HepG2 (cell line): Measurements from ENCODE around the gene SEPHS2. TPM values are rescaled to one million over a fixed set of nuclear protein-coding genes. Genes with fewer than 3 reads are reported as not detected.

Experiments
- ATAC-seq: fragments of 200-7000 bp; cut with Tn5 transposase; 3 replicates; pipeline ENCODE4 v1.9.1; 2020; ENCODE audit warnings: mild to moderate bottlenecking, moderate library complexity
- BruUV-seq: library from RNA; stranded (reverse); fragments of 400-500 nt; replicated peaks from 2 replicates; lab custom pipeline; 2021; lab: Mats Ljungman, UMichigan
- CTCF ChIA-PET: fragments of 300-600 bp; formaldehyde crosslinking; extraction: SDS; loops from one replicate; lab custom pipeline; 2021; ENCODE audit warnings: low total read pairs, inconsistent platforms, low intra/inter-chr PET ratio; lab: Yijun Ruan, JAX
- POLR2A ChIA-PET: fragments of 350-600 bp; sonication (Branson Sonifier 250); formaldehyde crosslinking; loops from one replicate; lab custom pipeline; 2020; ENCODE audit warnings: antibody characterized with exemption, inconsistent platforms; lab: Yijun Ruan, JAX
- DNase-seq: peaks from one replicate; pipeline ENCODE4 v3.0.0-alpha.2; 2015; ENCODE audit warnings: low spot score
- FAIRE-seq: peaks from 3 replicates; lab custom pipeline; 2011; peaks lifted over from hg19 to GRCh38; lab: Jason Lieb, UNC
- H2AFZ ChIP-seq: one replicate; pipeline ENCODE4 v1.6.1; 2011; ENCODE audit warnings: low read length, inconsistent platforms
- H3K27ac ChIP-seq: fragments of 300-600 bp; 3 replicates; pipeline ENCODE4 v1.8.0; 2011; ENCODE audit warnings: mixed run types, mild to moderate bottlenecking, mixed read lengths, low read length, inconsistent platforms; ENCODE audit not compliant: insufficient read depth; ENCODE audit errors: extremely low read length
- H3K27me3 ChIP-seq, 2 experiments: fragments of 200-600 bp in 1 of 2; 2 replicates in 1 of 2; 3 replicates in 1 of 2; pipeline versions ENCODE4 v1.6.0 to v1.8.0; 2011; ENCODE audit warnings: low read length in 2 of 2, mild to moderate bottlenecking in 2 of 2, moderate library complexity in 2 of 2, inconsistent platforms in 1 of 2; ENCODE audit not compliant: insufficient read depth in 2 of 2, control insufficient read depth in 1 of 2
- H3K36me3 ChIP-seq, 2 experiments: fragments of 200-600 bp in 1 of 2; replicated peaks in 1 of 2; 2 replicates in 1 of 2; 3 replicates in 1 of 2; pipeline versions ENCODE4 v1.5.1 to v1.8.0; 2011; ENCODE audit warnings: low read length in 2 of 2, inconsistent platforms in 1 of 2; ENCODE audit not compliant: insufficient read depth in 2 of 2, control insufficient read depth in 1 of 2
- H3K4me1 ChIP-seq: 2 replicates; pipeline ENCODE4 v1.5.1; 2012; ENCODE audit warnings: low read length, inconsistent platforms; ENCODE audit not compliant: insufficient read depth
- H3K4me2 ChIP-seq: 2 replicates; pipeline ENCODE4 v1.6.0; 2011; ENCODE audit warnings: low read depth, low read length, inconsistent platforms
- H3K4me3 ChIP-seq, 3 experiments: fragments of 200-600 bp in 1 of 3; sonication (generic), shearing (Covaris generic) in 1 of 3; replicated peaks in 1 of 3; 2 replicates each; pipeline ENCODE4 v1.5.1; 2011 to 2016; ENCODE audit warnings: low read length in 3 of 3, inconsistent platforms in 2 of 3, low read depth in 2 of 3, mild to moderate bottlenecking in 2 of 3, control low read depth in 1 of 3, mixed read lengths in 1 of 3; ENCODE audit not compliant: insufficient read depth in 1 of 3
- H3K79me2 ChIP-seq: one replicate; pipeline ENCODE4 v1.6.1; 2011; ENCODE audit warnings: low read length, inconsistent platforms; ENCODE audit not compliant: insufficient read depth
- H3K9ac ChIP-seq: 2 replicates; pipeline ENCODE4 v1.6.0; 2011; ENCODE audit warnings: mild to moderate bottlenecking, low read depth, low read length, inconsistent platforms; ENCODE audit not compliant: insufficient read depth
- H3K9me3 ChIP-seq: 2 replicates; pipeline ENCODE4 v1.5.1; 2012; ENCODE audit warnings: mild to moderate bottlenecking, low read length
- H4K20me1 ChIP-seq: 2 replicates; pipeline ENCODE4 v1.6.0; 2011; ENCODE audit warnings: inconsistent platforms, mild to moderate bottlenecking, low read length, moderate library complexity; ENCODE audit not compliant: insufficient read depth
- NR3C1 ChIP-seq: sonication (generic); formaldehyde crosslinking; IDR thresholded peaks from 2 replicates; pipeline ENCODE4 v1.4.0; 2020; ENCODE audit warnings: missing genetic modification reagents
- SMAD9 ChIP-seq: sonication (generic); formaldehyde crosslinking; IDR thresholded peaks from 2 replicates; pipeline ENCODE4 v1.5.1; 2020; ENCODE audit warnings: mild to moderate bottlenecking, missing genetic modification reagents
- STAG1 ChIP-seq: sonication (generic); formaldehyde crosslinking; IDR thresholded peaks from 2 replicates; pipeline ENCODE4 v1.4.0; 2020; ENCODE audit warnings: missing genetic modification reagents
- TEAD3 ChIP-seq: optimal IDR thresholded peaks from 2 replicates; pipeline ENCODE3; 2016; ENCODE audit warnings: borderline replicate concordance
- ZNF205 ChIP-seq: IDR thresholded peaks from 2 replicates; pipeline ENCODE4 v1.6.1; 2018; ENCODE audit warnings: missing biosample characterization, missing genetic modification reagents
- ZNF570 ChIP-seq: sonication (generic); formaldehyde crosslinking; IDR thresholded peaks from 2 replicates; pipeline ENCODE4 v1.4.0; 2020; ENCODE audit warnings: mild to moderate bottlenecking, missing genetic modification reagents, borderline replicate concordance
- ZNF652 ChIP-seq: IDR thresholded peaks from 2 replicates; pipeline ENCODE4 v1.6.1; 2016; ENCODE audit warnings: low read depth, borderline replicate concordance
- ZNF761 ChIP-seq: sonication (generic); formaldehyde crosslinking; conservative IDR thresholded peaks from 2 replicates; pipeline ENCODE4 v1.4.0; 2020; ENCODE audit warnings: mild to moderate bottlenecking, missing genetic modification reagents
- ZNF816 ChIP-seq: sonication (generic); formaldehyde crosslinking; IDR thresholded peaks from 2 replicates; pipeline ENCODE4 v1.8.0; 2022; ENCODE audit warnings: missing genetic modification reagents, mild to moderate bottlenecking, borderline replicate concordance
- ZNF83 ChIP-seq: sonication (generic); formaldehyde crosslinking; IDR thresholded peaks from 2 replicates; pipeline ENCODE4 v1.4.0; 2020; ENCODE audit warnings: missing genetic modification reagents, mild to moderate bottlenecking, borderline replicate concordance
- ZSCAN12 ChIP-seq: sonication (generic); formaldehyde crosslinking; IDR thresholded peaks from 2 replicates; pipeline ENCODE4 v1.9.0; 2021; ENCODE audit warnings: mild to moderate bottlenecking, missing genetic modification reagents
- WGBS: methylation state at CpG from one replicate; pipeline ENCODE4 v1.1.6; 2017; ENCODE audit warnings: low lambda C conversion rate; 5-methylcytosine and 5-hydroxymethylcytosine counted together
- in situ Hi-C: cut with HindIII; loops from 2 replicates; pipeline ENCODE4 v1.10.0; 2017; ENCODE audit warnings: low pct_unique_long_range_greater_than_20kb; ENCODE audit not compliant: extremely low pct_ligation_motif_present
- intact Hi-C: fragments of 100-400 bp; cut with micrococcal nuclease; formaldehyde crosslinking; loops from one replicate; pipeline ENCODE4 v1.10.0; 2022; ENCODE audit not compliant: unreplicated experiment
- polyA plus RNA-seq, 8 experiments: library from polyadenylated mRNA; depleted of rRNA in 3 of 8; stranded (reverse) in 7 of 8; unstranded in 1 of 8; fragments of >200 nt; fragmentation: Illumina TruSeq in 4 of 8; extraction: Trizol in 4 of 8; gene quantifications; 2 replicates each; pipeline versions ENCODE4 v1.2.1 to v1.2.3, GENCODE V29; 2011 to 2016; ENCODE audit warnings: low read depth in 4 of 8, missing spikeins in 1 of 8, mixed read lengths in 1 of 8; ENCODE audit not compliant: insufficient read depth in 1 of 8
- total RNA-seq, 5 experiments: library from RNA; depleted of rRNA; stranded (reverse); fragments of >200 nt; fragmentation: Illumina TruSeq; extraction: Trizol; gene quantifications; 2 replicates each; pipeline ENCODE4 v1.2.3, GENCODE V29; 2016; ENCODE audit warnings: low read depth in 1 of 5
- TF ChIP-seq, protein P1 (sequence below): IDR thresholded peaks from 2 replicates; pipeline ENCODE4 v1.6.1; 2012; ENCODE audit warnings: inconsistent platforms
- TF ChIP-seq, protein P2 (sequence below): sonication (generic); formaldehyde crosslinking; IDR thresholded peaks from 2 replicates; pipeline ENCODE4 v1.8.0; 2022; ENCODE audit warnings: mild to moderate bottlenecking, missing genetic modification reagents; ENCODE audit not compliant: insufficient replicate concordance
- TF ChIP-seq, protein P3 (sequence below): sonication (generic); formaldehyde crosslinking; IDR thresholded peaks from 2 replicates; pipeline ENCODE4 v1.4.0; 2020; ENCODE audit warnings: missing genetic modification reagents

SEPHS2 gene
- total and polyA plus RNA-seq, 2 of the 13 experiments (the other 11 are each of a cell fraction or from before 2014, with no cell fraction given), result 20.7 to 127 TPM

DNA sequence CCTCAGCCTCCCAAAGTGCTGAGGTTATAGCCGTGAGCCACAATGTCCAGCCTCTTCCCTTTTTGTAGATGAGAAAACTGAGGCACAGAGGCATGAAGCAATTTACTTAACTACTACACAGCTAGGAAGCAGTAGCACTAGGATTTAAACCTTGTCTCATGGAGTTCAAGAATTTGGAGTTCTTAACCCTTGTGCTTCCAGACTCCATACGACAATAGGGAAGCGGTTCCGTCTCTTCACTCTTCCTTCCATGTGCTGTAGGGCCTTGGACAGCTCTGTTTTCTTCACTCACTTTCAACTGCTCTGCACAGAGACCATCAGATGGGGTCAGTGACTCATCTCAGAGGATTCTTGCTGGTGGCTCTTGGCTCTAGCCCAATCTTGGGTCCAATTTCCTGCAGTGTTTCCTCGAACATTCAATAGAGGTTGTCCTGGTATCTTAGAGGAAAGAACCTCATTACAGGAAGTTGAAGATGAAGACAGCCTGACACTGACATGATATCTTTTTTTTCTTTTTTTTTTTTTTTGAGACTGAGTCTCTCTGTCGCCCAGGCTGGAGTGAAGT lies 46.2 kb upstream of the SEPHS2 start (continued):
- TF ChIP-seq STAG1 (CRISPR knock-in tag) (peak; percentile 37), ZNF816 (CRISPR knock-in tag) (no peak), ZNF652 (CRISPR knock-in tag) (peak; percentile 61), TEAD3 (peak; percentile 65)

DNA sequence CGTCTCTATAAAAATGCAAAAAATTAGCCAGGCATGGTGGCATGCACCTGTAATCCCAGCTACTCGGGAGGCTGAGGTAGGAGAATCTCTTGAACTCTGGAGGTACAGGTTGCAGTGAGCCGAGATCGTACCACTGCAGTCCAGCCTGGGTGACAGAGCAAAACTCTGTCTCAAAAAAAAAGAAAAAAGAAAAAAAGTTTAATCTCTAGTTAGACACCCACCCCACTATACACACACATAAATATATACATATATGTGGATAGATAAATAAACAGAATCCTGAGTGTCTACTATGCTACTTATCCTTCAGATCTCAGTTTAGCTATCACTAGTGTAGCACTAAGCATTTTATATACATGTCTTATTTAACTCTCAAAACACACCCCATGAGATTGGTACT lies 45.6 kb upstream of the SEPHS2 start:
- Histone ChIP-seq H3K4me3 (no peak overlapping the region), H3K27ac (no peak overlapping the region), H3K9ac (no peak overlapping the region), H4K20me1 (no peaks in the 10 kb centered on the region), H3K79me2 (no peaks in the 10 kb centered on the region), H3K27me3 (no peaks in the 10 kb centered on the region), H3K4me2 (no peak overlapping the region), H3K36me3 (no peaks in the 10 kb centered on the region), H3K4me1 (peaks cover 39% of the 10 kb centered on the region)
- no TSS peak for BruUV-seq
- DNase-seq (no peak), ATAC-seq (no peak), FAIRE-seq (no peak)
- ChIA-PET POLR2A (interaction anchor here (0.5 to 2.2 kb wide), 2 partner anchors 61 to 94 kb away, joined by 3 to 8 read pairs; partner anchors contain the start of gene DCTPP1), CTCF (no interaction called here)
- in situ Hi-C loops, result no loop called here
- intact Hi-C loops, result no loop called here
- WGBS, result 79% methylated on average over 4 of the region's 4 CpGs
- no peak for TF ChIP-seq ZNF205
- TF ChIP-seq ZNF570 (CRISPR knock-in tag), result no peak
- no peak for TF ChIP-seq ZNF83 (CRISPR knock-in tag)
- no peak for TF ChIP-seq NR3C1 (CRISPR knock-in tag)
- TF ChIP-seq, protein P1, sequence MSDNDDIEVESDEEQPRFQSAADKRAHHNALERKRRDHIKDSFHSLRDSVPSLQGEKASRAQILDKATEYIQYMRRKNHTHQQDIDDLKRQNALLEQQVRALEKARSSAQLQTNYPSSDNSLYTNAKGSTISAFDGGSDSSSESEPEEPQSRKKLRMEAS, result no peak
- no peak for TF ChIP-seq SMAD9 (CRISPR knock-in tag)
- TF ChIP-seq ZSCAN12 (CRISPR knock-in tag), result no peak
- TF ChIP-seq, protein P2, sequence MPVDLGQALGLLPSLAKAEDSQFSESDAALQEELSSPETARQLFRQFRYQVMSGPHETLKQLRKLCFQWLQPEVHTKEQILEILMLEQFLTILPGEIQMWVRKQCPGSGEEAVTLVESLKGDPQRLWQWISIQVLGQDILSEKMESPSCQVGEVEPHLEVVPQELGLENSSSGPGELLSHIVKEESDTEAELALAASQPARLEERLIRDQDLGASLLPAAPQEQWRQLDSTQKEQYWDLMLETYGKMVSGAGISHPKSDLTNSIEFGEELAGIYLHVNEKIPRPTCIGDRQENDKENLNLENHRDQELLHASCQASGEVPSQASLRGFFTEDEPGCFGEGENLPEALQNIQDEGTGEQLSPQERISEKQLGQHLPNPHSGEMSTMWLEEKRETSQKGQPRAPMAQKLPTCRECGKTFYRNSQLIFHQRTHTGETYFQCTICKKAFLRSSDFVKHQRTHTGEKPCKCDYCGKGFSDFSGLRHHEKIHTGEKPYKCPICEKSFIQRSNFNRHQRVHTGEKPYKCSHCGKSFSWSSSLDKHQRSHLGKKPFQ, result no peak
- no peak for TF ChIP-seq ZNF761
- TF ChIP-seq, protein P3, sequence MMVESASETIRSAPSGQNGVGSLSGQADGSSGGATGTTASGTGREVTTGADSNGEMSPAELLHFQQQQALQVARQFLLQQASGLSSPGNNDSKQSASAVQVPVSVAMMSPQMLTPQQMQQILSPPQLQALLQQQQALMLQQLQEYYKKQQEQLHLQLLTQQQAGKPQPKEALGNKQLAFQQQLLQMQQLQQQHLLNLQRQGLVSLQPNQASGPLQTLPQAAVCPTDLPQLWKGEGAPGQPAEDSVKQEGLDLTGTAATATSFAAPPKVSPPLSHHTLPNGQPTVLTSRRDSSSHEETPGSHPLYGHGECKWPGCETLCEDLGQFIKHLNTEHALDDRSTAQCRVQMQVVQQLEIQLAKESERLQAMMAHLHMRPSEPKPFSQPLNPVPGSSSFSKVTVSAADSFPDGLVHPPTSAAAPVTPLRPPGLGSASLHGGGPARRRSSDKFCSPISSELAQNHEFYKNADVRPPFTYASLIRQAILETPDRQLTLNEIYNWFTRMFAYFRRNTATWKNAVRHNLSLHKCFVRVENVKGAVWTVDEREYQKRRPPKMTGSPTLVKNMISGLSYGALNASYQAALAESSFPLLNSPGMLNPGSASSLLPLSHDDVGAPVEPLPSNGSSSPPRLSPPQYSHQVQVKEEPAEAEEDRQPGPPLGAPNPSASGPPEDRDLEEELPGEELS (CRISPR knock-in tag), result no peak
- TF ChIP-seq, all 625 proteins: peak for 0
- H2AFZ ChIP-seq, result no peak overlapping the region
- H3K9me3 ChIP-seq, result no peaks in the 10 kb centered on the region
